ENCODE data around the gene TMEM266. TPM values are rescaled to one million over a fixed set of nuclear protein-coding genes. Genes with fewer than 3 reads are reported as not detected.
A peak's percentile ranks its signal among the peaks of the same experiment; 100 is the strongest.

TMEM266 gene
- total RNA-seq, 2 donors from 2014 or later: 0.28 TPM; not detected in 1

DNA sequence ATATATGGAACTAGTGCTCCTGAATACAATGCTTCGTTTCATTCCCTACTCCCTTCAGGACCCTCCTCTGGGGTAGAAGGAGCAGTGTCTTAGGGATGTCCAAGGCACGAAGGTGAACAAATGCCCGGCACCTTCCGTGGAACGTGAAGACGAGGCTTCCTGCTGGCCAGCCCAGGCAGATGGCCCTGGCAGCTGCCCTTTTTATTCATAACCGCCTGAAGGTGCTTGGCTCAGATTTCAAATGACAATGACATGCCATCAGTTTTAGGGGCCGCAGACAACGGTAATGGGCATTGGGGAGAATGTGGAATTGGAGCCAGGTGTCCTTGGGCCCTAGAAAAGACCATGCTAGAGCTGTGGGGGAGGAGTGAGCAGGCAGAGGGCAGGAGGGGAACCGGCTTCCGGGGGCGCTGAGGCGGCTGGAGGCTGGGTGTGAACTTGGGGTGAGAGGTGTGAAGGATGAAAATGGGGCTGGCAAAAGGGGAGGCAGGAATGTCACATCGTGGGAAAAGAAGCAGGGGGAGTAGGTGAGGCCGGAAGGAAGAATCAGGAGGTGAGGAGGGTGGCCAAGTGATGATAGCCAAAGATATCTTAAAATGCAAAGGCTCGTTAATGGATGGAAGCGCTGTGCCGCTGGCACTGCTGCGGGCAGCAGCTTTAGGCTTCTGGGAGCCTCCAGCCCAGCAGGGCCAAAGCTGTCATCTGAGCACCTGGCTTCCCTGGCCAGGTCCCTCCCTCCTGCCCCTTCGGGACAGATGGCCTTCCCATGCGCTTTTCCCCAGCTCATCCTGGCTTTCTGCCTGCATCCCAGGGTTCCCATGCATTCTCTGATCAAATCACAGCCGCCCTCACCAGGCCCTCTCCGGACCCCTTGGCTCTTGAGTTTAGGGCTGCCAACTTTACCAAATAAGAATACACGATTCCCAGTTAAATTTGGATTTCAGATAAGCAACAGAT, 93.7 kb downstream of the TMEM266 start:
- intact Hi-C loops (cut with DNase I): no loop called here
- no peak for DNase-seq (ENCODE audit: low spot score)

DNA sequence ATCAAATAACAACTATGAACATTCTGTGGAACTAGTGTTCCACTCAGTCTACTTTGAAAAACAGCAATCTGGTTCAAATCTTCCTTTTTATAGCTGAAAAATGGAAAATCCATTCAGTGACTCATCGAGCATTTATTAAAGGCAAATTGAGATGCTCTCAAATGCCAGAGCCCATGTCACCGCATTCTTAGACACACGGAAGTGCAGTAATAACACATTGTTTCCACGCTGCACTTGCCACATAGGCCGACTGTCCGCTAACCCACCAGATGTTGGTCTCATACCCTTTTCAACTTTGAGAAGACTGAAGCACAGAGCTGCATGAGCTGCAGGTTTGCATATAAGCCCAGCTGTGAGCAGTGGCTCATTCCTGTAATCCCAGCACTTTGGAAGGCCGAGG, 95.9 kb downstream of the TMEM266 start:
- DNase-seq (ENCODE audit: low spot score): no peak

DNA sequence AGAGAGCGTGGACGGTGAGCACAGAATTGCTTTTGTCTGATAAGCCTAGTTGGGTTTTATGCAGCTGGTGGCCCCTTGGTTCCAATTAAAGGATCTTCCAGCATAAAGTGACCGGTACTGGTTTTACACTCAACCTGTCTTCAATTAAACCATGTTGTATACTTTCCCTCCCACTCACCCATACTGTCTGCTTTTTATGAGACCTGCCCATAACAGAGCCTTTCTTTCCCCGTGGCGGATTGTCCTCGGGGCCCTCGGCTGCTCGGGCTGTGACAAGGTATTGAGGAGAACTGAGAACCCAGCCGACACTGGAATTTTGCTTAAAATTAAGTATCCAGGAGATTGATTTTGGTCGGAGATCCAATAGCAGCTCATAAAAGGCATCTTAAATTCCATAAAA, 98.4 kb downstream of the TMEM266 start:
- DNase-seq (ENCODE audit: low spot score): no peak
- intact Hi-C loops (cut with DNase I): no loop called here

More for the DNA sequence above, 95.9 kb downstream of the TMEM266 start:
- intact Hi-C loops (cut with DNase I): no loop called here

DNA sequence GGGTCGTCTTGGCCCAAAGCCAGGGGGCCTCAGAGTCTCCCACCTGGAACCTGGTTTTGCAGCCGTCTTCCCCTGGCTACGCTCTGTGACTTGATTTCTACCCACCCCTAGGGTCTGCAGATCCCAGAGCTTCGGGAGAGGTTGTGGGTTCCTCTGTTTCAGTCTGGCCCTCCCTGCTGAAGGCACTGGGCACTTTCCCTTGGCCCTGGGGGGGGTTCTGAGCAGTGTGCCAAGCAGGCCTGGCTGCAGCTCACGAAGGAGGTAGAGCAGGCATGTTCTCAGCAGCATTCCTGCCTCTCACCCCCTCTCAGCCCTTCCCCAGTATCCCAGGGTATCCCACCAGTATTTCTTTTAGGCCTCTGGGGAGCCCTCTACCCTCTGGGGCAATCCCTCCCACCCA, 99.0 kb downstream of the TMEM266 start:
- intact Hi-C loops (cut with DNase I): no loop called here
- DNase-seq (ENCODE audit: low spot score): no peak

DNA sequence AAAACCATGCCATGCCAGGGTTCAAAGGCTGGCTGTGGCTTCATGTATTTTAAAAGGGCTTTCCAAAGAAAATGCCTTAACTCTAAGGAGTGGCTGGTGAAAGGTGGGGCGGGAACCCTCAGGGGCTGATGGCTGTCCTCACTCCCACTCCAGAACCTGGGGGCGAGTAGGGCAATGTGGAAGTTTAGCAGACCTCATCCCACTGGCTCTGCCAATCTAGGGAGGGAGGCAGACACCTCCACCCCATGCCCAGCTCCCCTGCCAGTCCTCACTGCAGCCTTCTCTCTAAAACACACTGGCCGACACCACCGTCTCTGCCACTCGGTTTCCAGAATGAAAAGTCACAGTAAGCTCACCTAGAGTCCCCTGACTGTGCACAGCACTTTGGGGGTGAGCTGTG, 99.5 kb downstream of the TMEM266 start:
- DNase-seq (ENCODE audit: low spot score): no peak
- intact Hi-C loops (cut with DNase I): no loop called here

DNA sequence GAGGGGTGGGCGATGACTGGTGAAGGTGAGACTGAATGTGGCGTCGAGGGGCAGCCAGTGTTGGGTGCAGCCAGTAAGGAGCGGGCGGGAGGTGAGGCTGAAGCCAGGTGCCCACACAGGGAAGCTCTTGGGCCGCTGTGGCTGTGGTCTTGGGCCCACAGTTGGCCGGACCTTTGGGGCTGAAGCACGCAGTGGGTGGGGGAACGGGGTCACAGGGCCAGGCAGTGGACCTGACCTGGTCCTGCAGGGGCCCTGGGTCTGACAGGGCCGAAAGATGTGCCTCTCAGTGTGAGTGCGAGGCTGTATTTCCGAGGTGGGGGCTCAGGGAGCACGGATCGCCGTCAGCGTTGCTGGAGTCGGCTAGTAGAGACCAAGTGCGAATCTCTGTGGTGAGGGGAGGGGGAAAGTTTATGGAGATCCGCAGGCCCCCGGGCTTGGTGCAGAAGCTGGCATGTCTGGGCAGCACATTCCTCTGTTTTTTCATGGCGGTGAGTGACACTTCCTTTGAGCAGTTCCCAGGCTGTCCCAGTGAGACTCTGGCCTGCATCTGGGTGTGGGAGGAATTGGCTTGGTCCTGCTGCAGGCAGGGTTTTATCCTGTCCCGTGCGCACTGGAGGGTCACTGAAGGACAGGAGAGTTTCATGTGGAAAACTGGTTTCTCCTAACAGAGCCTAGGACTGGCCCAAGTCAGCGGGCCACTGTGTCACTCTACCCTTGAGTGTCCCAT, 100.8 kb downstream of the TMEM266 start:
- intact Hi-C loops (cut with DNase I): no loop called here
- no peak for DNase-seq (ENCODE audit: low spot score)

DNA sequence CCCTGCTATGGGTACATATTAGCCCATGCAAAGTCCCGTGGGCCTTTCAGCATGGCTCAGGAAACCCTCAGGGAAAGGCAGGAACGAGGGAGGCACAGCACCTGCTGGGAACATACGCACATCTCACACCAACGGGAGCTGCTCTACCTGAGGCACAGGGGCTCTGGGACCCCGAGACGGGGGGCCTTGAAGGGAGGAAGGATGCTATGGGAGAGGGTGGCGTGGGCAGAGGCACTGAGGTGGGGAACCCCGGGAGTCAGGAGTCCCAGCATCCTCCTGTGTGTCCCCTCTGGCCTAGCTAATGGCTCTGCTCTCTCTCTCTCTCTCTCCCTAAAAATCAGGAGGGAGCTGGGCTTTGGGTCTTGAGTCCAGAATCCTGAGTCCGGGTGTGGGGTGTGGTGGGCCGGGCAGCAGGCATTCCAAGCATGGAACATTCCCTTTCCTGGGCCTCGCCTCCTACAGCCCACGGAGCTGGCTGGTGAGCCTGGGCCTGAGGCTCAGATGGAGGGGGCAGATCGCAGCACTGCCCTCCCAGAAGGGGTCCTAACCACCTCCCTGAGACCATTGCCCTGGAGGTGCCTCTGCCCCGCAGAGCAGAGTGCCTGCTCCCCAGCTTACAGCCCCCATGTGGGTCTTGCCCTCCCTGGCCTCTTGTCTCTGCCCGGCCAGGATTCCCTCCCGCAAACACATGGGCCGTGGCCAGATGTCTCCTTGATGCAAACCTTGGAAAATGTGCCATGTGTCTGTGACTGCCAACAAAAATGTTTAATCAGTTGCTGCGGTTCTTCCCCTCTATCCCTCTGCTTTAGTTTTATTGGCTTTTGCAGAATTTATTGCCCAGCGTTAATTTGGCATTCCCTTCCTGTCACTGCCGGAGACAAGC, 101.6 kb downstream of the TMEM266 start:
- no peak for DNase-seq (ENCODE audit: low spot score)
- intact Hi-C loops (cut with DNase I): no loop called here

DNA sequence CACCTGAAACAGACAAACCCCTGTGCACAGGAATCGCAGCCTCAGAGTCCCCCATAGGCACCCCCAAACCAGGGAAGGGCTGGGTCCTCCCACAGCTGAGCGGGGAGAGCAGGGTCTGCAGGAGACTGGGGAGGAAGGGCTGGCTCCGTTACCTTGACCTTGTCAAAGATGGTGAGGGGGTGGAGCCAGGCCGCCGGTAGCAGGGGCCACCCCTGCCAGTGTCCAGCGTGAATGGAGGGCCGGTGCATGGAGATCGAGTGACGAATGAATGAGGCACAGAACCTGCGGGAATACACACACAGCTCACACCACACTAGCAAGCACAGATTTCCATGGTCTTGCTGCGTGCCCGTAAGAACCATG, 102.2 kb downstream of the TMEM266 start:
- intact Hi-C loops (cut with DNase I): no loop called here

DNA sequence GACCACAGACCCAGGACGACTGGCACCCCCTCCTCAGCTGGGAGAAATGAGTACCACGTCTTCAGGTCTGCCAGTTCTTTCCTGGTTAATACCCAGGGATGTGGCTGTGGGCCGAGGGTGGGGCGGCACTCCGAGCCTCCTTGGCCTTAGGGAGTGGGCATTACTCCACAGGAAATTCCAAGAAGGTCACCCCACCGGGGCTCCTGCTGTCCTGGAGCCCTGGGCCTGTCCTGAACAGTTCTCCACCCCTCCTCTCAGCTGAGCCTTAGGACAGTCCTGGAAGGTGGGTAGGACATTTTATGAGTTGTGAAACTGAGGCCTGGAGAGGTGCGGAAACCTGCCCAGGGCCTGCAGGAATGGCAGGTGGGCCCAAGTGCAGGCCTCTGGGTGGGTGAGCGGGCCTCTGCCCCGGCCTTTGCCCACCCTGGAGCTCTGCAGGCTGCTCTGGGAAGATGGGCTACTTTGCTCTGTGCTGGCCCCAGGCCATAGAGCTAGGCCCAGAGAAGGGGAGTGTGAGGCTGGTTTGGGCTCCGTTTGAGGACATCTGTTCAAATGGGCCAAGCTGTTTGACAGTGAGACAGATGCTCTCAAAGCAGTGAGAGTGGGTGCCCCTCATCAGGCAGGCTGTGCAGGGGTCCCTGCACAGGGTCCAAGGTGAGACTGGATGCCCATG, 103.1 kb downstream of the TMEM266 start:
- intact Hi-C loops (cut with DNase I): no loop called here
- no peak for DNase-seq (ENCODE audit: low spot score)

More for the DNA sequence above, 102.2 kb downstream of the TMEM266 start:
- no peak for DNase-seq (ENCODE audit: low spot score)

DNA sequence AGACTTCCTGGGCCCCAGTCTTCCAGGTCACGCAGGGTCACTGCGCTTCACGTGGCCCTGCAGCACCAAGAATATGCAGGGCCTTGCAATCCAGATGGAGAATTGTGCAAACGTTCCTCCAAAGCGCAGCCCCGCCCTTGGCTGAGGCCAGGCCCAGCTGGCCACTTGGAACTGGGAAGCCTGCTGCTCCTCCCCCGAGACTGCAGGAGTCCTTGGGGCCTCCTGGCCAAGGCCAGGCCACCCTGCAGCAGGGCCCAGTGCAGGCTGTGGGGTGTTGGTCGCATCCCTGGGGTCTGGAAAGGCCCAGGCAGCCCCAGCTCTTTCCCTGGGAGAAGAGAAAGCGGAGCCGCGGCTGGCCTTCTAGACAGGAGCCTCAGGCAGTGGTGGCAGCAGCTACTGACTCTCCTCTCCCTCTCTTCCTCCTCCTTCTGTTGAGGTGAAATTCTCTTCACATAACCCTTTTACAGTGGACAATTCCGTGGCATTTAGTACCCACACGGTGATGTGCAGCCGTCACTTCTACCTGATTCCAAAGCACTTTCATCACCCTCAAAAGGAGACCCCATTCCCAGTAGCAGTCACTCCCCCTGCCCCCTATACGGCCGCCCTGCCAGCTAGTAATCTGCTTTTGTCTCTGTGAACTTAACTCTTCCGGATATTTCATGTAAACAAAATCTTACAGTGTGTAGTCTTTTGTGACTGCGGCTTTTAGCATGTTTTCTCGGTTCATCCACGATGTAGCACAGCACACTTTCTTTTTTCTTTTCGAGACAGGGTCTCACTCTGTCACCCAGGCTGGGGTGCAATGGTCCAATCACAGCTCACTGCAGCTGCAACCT, 103.9 kb downstream of the TMEM266 start:
- peak; percentile 93 for DNase-seq (ENCODE audit: low spot score)
- intact Hi-C loops (cut with DNase I): no loop called here

DNA sequence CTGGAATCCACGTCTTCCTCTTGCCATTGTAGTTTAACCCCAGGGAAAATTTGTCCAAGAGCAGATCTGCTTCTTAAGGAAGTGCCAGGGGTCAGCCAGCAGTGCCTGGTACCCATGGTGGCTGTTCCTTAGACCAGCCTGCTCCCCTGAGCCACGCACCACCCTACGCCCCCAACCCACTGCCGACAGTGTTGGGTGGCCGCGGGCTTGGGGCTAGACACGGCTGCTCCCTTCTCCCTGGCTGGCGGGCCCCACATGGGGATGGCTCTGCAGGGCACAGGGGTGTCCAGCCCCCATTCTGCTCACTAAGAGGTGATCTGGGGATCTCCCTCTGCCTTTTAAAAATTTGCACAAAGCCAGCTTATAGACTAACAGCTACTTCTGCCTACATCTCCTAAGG, 104.8 kb downstream of the TMEM266 start:
- intact Hi-C loops (cut with DNase I): no loop called here
- no peak for DNase-seq (ENCODE audit: low spot score)

DNA sequence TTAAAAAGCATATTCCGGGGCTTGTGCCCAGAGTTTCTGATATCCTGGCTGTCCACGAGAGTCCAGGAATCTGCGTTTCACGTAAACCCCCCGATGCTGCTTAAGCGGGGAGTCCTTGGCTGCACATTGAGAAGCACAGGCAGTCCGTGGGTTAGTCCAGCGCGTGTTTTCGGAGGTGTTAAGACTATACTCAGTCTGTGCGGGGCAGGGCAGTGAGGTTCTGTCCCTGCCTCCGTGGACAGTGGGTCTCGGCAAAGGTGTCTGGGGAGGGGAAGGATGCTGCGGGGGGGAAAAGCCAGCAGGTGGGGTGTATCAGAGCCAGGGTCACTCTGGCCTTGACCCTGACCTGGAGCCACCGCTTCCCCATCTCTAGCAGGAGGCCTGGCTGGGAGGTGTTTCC, 106.2 kb downstream of the TMEM266 start:
- DNase-seq (ENCODE audit: low spot score): no peak
- intact Hi-C loops (cut with DNase I): no loop called here

DNA sequence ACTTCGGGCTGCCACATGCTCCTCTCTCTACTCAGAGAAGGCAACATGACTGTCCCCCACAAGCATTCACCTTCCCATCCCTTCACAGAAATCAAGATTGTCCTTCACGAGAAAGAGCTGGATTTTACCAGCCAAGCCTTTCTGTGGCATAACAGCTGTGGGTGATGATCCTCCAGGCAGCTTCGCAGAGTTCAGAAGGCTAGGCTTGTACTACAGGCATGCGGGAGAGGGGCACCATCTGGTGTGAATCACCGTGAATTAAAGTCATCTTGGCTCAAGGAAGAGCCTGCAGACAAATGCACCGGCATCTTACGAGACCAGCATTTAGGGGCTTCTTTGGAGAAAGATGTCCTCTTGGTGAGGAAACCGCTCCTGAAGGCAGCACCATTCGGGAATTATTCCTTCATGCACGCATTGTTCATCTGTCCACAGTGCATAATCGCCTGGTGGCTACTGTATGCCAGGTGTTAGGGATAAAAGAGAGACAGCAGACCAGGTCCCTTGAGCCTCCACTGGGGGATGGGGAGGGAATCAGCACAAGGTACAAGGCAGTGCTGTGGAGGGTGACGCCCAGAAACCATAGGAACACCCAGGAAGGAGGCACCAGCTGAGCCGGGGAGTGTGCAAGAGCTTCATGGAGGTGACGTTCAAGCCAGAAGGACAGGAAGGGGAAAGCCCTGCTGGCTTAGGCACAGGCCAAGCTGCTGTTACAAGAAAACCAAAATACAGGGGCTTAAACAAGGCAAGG, 108.6 kb downstream of the TMEM266 start:
- intact Hi-C loops (cut with DNase I): no loop called here
- no peak for DNase-seq (ENCODE audit: low spot score)

DNA sequence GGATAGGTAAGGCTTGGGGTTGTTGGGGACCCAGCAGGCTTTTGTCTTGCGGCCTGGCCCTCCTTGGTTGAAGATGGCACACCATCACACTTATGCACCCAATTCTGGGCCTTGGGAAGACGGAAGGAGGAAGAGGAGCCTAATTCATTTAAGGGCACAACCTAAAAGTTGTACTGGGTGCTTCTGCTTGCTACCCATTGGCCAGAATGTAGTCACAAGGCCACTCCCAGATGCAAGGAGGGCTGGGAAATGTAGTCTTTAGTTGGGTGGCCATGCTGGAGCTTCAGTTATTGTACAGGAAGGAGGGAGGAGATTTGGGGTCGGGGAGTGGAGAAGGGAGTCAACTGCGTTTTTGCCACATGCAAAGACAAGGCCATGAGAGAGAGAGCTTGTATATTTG, 109.2 kb downstream of the TMEM266 start:
- DNase-seq (ENCODE audit: low spot score): no peak
- intact Hi-C loops (cut with DNase I): no loop called here

DNA sequence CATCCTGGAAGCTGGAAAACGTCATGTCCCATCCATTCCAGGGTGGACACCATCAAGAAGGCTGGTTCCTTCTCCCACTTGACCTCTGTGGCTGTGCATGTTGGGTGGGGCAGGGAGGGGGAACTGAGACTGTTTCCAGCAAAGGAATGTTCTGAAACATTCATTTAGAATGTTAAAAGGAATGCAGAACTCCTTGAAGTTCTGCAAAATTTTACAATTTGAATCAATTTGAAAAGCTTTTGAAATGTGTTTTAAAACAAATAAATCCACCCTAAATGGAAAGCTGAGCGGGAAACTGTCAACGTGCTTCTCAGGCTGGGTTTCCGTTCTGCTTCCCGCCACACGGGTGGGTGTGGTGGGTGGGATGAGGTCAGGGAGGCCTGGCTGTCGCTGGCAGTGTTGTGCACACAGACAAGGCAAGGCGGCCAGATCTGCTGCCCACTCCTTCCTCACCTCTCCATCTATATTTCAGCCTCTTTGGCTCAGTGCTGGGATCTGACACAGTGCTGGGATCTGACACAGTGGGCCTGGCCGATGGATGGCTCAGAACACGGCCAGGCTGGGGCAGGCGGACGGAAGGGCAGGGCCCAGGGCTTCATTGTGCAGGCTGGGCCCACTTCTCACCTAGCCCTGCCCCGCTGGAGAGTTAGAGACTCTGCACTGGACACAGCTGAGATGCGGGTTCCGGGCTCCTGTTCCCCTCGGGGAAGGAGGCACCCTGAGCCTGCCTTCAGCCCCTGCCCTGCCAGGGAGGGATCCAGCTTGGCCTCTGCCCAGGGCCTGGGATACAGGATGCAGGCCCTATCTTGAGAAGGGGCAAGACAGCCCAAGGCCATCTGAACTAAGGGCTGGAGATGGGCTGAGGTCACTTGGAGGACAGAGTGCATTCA, 110.4 kb downstream of the TMEM266 start:
- no peak for DNase-seq (ENCODE audit: low spot score)
- intact Hi-C loops (cut with DNase I): no loop called here

DNA sequence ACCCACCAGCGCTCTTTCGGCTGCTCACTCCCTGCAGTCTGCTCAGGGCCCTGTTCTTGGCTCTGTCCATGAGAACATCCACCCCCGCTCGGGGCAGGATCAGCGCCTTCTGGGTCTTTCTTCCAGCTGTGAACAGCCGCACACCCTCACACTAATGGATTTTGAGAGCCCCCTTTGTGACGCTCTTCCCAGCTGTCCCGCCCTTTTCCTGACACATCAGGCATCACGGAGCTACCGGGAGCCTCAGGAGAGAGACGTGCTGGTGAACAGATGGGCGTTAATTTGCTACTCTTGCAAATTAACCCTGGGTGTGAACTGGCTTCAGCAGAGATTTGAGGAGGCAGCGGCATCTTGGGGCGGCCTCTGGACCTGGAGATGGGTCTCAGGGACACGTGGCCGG, 113.0 kb downstream of the TMEM266 start:
- DNase-seq (ENCODE audit: low spot score): no peak
- intact Hi-C loops (cut with DNase I): no loop called here

Measured in posterior vena cava (tissue), 2 donors.